Astrocyte (in vitro differentiated cells and primary cell): ENCODE measurements around the gene FOXO6.

Source experiments
- EZH2 ChIP-seq: IDR thresholded peaks from 2 replicates; pipeline ENCODE4 v1.6.1; 2012; ENCODE audit warnings: mild to moderate bottlenecking, low read length, inconsistent platforms; ENCODE audit not compliant: insufficient read depth
- TF ChIP-seq, protein P1 (sequence below): IDR thresholded peaks from 2 replicates; pipeline ENCODE4 v1.5.1; 2011; ENCODE audit warnings: low read depth, mild to moderate bottlenecking, inconsistent platforms, low read length, moderate library complexity; ENCODE audit not compliant: insufficient read depth

DNA sequence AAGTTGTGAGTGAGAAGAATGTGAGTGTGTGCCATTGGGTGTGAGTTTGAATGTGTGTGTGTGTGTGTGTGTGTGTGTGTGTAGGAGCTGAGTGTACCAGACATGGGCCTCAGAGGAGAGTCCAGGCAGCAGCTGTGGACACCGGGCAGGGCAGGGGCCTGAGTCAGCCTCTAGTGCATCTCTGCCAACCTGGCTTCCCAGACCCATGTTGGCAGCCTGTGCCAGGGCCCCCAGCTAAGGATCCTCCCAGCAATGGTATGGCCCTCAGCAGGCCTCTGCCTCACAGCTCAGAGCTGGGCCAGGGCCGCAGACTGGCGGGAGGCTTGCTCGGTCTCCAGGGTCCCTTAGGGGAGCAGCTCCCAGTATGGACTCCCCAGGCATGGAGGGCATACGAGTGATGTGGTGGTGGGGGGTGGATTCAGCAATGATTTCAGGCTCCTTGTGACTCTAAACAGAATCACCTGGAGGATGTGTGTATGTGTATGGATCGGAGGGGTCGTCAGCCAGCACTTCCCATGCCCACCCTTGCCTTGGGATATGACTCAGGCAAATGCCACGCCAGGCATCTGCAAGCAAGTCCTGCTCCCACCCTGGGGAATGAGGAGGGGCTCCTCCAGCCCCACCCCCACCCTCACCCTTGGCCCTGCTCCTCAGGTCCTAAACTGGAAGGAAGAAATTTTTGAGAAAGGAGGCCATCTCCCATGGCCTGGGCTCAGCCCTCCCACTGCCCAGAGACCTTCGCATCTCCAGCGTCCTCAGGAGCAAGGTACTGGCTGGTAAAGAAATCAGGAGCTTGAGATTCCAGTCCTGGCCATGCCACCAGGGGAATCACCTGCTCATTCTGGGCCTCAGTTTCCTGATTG is 1.8 kb upstream of the FOXO6 start:
- TF ChIP-seq, protein P1, sequence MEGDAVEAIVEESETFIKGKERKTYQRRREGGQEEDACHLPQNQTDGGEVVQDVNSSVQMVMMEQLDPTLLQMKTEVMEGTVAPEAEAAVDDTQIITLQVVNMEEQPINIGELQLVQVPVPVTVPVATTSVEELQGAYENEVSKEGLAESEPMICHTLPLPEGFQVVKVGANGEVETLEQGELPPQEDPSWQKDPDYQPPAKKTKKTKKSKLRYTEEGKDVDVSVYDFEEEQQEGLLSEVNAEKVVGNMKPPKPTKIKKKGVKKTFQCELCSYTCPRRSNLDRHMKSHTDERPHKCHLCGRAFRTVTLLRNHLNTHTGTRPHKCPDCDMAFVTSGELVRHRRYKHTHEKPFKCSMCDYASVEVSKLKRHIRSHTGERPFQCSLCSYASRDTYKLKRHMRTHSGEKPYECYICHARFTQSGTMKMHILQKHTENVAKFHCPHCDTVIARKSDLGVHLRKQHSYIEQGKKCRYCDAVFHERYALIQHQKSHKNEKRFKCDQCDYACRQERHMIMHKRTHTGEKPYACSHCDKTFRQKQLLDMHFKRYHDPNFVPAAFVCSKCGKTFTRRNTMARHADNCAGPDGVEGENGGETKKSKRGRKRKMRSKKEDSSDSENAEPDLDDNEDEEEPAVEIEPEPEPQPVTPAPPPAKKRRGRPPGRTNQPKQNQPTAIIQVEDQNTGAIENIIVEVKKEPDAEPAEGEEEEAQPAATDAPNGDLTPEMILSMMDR = no peak
- TF ChIP-seq EZH2 = no peak
